ENCODE measurements around the gene MBNL2. TPM values are rescaled to one million over a fixed set of nuclear protein-coding genes. Genes with fewer than 3 reads are reported as not detected.
A peak's percentile ranks its signal among the peaks of the same experiment; 100 is the strongest.

The MBNL2 gene
- total RNA-seq, 2 donors from 2014 or later: 31.4 to 50.1 TPM

- DNase-seq (no peak), ATAC-seq (no peak)
- intact Hi-C loops (cut with DNase I, micrococcal nuclease): no loop called here
Measured at GRCh38 chr13:97327086-97327485, 105.0 kb downstream of the MBNL2 start.

GRCh38 chr13:97327506-97328221 is 105.5 kb downstream of the MBNL2 start:
- ATAC-seq (no peak), DNase-seq (no peak)
- intact Hi-C loops (cut with DNase I, micrococcal nuclease): no loop called here

- no peak for DNase-seq
- no peak for ATAC-seq
- intact Hi-C loops (cut with DNase I, micrococcal nuclease): no loop called here
Measured at GRCh38 chr13:97328222-97328790, 106.2 kb downstream of the MBNL2 start.

GRCh38 chr13:97329331-97329730 is 107.2 kb downstream of the MBNL2 start:
- DNase-seq (no peak), ATAC-seq (no peak)
- intact Hi-C loops (cut with DNase I, micrococcal nuclease): no loop called here

GRCh38 chr13:97330448-97330847 is 108.3 kb downstream of the MBNL2 start:
- intact Hi-C loops (cut with DNase I, micrococcal nuclease): no loop called here
- DNase-seq (no peak), ATAC-seq (no peak)

DNA sequence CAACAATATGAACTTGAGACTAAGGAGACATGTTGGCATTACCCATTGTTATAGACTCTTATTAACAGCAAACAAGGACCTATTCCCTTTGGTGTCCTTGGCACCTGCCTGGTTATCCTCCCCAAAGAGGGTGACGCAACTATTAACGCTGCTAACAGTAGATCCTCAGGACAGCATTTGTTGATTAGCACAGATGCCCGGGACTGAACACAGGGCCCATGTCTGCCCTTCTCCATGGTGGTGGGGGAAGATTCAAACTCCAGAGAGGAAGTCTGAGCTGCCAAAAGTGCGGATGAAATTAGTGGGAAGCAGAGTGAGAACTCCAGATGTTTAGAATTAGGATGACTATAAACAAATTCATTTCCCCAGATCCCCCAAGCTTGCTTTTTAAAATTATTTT is 110.6 kb downstream of the MBNL2 start:
- no peak for ATAC-seq
- no peak for DNase-seq
- intact Hi-C loops (cut with DNase I, micrococcal nuclease): no loop called here

- intact Hi-C loops (cut with DNase I, micrococcal nuclease): no loop called here
- ATAC-seq: no peak
Measured at GRCh38 chr13:97333983-97334382, 111.8 kb downstream of the MBNL2 start.

DNA sequence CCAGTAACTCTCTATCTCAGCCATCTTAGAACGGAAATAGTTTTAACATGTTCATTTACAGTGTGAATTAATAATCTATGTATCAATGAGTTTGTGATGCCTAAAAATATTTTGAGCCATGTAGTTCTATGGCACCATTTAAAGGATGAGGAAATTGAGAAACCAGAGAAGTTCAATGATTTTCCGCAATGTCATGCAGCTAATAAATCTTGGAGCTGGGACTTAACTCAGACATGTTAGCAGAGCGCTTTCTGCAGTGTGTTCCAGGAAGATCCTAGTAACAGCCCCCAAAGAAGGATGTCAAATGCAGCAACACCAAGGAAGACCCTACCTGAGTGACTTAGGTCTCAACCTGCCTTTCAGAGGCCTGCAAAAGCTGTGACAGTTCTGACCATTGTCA is 112.6 kb downstream of the MBNL2 start:
- DNase-seq (no peak), ATAC-seq (no peak)
- intact Hi-C loops (cut with DNase I, micrococcal nuclease): no loop called here

More at GRCh38 chr13:97333983-97334382, 111.8 kb downstream of the MBNL2 start:
- DNase-seq: no peak

DNA sequence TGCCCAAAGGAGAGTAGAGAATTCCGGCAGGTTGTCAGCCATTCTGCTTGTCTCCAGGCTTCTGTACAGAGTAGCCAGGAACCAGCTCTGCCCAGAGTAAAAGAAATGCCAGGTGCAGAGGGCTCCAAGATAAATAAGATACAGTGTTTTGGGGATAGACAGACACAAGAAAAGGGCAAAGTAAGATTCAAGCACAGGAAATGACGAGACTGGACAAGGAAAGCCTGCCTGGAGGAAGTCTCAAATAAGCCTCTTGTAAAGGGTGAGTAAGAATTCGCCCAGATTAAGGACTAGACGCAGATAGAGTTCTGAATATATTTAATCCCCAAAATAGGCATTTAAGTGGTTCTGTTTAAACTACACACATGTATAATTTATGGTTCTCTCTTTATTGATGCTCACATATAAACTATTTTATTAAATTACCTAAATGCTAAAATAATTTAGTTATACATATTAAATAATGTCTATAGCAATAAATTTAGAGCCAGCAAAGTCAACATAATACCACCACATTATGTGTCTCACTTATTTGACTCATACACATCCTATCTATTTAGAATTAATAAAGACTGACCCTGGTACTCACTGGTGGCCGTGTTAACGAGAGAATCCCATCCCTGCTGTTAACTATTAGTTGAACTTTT is 113.5 kb downstream of the MBNL2 start:
- DNase-seq: no peak
- no peak for ATAC-seq
- intact Hi-C loops (cut with DNase I, micrococcal nuclease): no loop called here

DNA sequence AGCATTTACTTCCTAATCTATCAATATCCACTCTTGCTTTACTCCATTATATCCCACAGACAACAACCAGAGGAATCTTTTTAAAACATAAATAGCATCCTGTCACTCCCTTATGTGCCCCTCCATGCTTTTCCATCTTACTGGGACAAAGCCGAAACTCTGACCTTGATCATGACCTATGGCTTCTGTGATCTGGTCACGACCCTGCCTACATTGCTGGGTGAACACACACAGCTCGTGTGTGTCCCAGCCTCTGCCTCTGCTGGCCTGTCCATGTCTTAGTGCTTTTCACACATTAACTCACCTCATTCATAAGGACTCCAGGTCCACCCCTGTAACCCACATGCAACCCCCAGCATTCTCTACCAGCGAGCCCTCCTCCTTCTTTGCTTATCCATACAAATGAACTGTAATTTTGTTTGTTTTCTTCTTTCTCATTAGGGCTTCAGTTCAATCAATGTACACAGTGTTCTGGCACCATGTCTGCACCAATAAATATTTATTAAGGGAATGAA is 115.9 kb downstream of the MBNL2 start:
- ATAC-seq (no peak), DNase-seq (no peak)
- intact Hi-C loops (cut with DNase I, micrococcal nuclease): no loop called here

GRCh38 chr13:97338571-97338970 is 116.4 kb downstream of the MBNL2 start:
- intact Hi-C loops (cut with DNase I, micrococcal nuclease): no loop called here
- DNase-seq (no peak), ATAC-seq (no peak)

GRCh38 chr13:97339019-97339987 is 117.2 kb downstream of the MBNL2 start:
- DNase-seq (peak; percentile 21 to 65), ATAC-seq (no peak)
- intact Hi-C loops (cut with DNase I, micrococcal nuclease): no loop called here

DNA sequence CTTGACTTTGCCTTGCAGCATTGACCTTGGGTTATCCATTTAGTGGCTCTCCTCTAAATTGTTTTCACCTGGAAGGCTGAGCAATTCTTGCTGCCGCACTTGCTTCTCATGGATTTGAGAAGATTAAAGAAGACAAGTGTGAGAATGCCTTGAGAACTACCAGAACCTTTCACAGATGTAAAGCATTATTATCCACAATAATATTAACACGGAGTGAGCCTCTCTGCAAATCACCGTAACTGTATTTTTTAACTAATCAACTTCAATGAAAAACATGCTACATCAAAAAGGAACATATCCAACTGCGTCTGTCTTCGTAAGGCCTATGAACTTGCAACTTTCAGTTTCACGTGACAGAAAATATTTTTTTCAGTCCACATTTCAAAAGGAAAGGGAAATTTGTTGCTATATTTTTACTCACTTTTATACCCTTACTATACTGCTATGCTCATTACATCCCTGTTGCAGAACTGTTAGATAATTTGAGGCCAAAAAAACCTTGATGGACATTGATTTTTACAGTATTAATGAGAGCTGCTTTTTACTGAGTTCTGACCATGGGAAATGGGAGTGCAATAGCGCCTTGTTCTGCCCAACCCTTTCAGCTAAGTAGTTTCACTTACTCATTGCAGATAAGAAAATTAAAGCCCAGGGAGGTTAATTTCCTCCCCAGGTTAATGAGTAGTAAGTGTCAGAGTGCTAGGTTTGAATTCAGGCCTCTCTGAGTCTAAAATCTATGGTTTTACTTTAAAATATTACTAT is 118.0 kb downstream of the MBNL2 start:
- DNase-seq (no peak), ATAC-seq (peak; percentile 50)
- intact Hi-C loops (cut with DNase I, micrococcal nuclease): loop anchor here (5.0 to 10.0 kb wide), 3 partner anchors 118 to 235 kb away; partner anchors contain the start of gene MBNL2 (in 1 of the 2)

- no peak for ATAC-seq
- DNase-seq: no peak
- intact Hi-C loops (cut with DNase I, micrococcal nuclease): loop anchor here (5.0 to 10.0 kb wide), 3 partner anchors 119 to 236 kb away; partner anchors contain the start of gene MBNL2 (in 1 of the 2)
Measured at GRCh38 chr13:97341135-97341534, 119.0 kb downstream of the MBNL2 start.

DNA sequence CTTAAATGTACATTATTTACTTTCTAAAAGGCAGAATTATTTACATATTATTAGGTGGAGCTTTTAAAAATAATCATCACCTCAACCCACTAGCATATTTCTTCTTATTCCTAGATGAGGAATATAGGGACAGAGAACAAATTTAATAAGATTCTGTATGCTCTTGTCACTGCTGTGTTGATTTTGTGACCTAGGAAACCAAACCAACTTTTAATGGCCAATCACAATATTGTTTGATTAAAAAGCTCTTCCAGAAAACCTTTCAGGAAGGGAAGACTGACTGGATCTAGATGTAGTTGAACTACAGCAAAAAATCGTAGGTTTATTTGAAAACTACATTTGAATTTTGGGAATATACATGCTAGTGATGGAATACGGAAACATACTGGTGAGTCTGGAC is 120.0 kb downstream of the MBNL2 start:
- DNase-seq (no peak), ATAC-seq (no peak)
- intact Hi-C loops (cut with DNase I, micrococcal nuclease): loop anchor here (5.0 to 10.0 kb wide), 3 partner anchors 120 to 237 kb away; partner anchors contain the start of gene MBNL2 (in 1 of the 2)

GRCh38 chr13:97342936-97343335 is 120.8 kb downstream of the MBNL2 start:
- intact Hi-C loops (cut with DNase I, micrococcal nuclease): loop anchor here (5.0 to 10.0 kb wide), 3 partner anchors 121 to 238 kb away; partner anchors contain the start of gene MBNL2 (in 1 of the 2)
- no peak for DNase-seq
- ATAC-seq: peak; percentile 64

DNA sequence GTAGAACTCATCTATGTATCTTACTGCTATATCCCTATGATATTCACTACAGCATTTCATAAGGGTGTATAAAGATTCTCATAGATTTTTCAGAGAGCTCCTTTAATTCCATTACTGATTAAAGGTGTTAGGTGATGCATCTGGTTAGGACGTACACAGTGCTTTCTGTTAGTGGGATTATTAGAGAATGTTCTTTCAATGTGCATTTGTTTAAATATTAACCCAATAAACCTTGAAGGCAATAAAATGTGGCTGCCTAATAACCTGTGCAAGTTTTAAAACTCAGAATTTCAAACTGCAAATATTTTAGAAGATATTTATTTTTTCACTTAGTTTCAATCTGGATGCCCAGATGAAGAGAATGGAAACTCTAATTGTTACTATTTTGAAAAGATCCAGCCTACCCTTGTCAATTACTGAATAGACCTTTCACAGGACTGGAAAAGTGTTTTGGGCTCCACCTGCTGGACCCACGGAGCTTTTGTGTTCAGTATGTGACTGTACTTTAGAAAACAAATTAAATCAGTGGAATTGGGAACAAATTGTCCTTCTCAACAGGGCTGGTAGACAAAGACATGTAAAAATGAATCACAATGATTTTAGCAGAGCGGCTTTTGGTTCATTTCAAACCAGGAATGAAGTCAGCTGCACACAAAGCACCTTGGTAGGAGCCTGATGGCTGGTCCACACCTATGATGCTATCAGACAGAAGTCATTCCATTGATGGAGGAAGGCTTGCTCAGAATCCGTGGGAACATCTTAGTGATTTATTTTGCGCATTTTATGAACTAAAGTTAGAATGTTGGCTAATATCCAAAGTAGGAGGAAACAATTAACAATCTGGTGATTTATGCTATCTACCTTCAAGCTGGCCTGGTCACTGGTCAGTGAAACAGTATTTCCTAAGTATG is 122.4 kb downstream of the MBNL2 start:
- DNase-seq: peak in 1 of 2 donors; percentile 70
- intact Hi-C loops (cut with DNase I, micrococcal nuclease): loop anchor here (5.0 to 10.0 kb wide), 3 partner anchors 122 to 240 kb away; partner anchors contain the start of gene MBNL2 (in 1 of the 2)

More for the DNA sequence above, 122.4 kb downstream of the MBNL2 start:
- peak; percentile 82 for ATAC-seq
